Left lung (tissue), 10 donors: Measurements from ENCODE around the gene HYAL4. TPM values are rescaled to one million over a fixed set of nuclear protein-coding genes. Genes with fewer than 3 reads are reported as not detected.
"Not testable (repeated sequence)": the region's sequence is repeated elsewhere in the genome, so short reads cannot be mapped to it uniquely, and the experiment has no call there.

Experiments
- ATAC-seq: fragments of 200-7000 bp; cut with Tn5 transposase; one replicate; pipeline ENCODE4 v1.9.1; 2020; ENCODE audit warnings: moderate library complexity
- DNase-seq, 4 donors: peaks; one replicate each; pipeline ENCODE4 v3.0.0-alpha.2; 2013 to 2020
- H3K27ac ChIP-seq, 2 donors: fragments of 200-600 bp; sonication (generic) in 1 of 2; one replicate each; pipeline versions ENCODE4 v1.5.0 to v1.8.0; 2020 to 2021
- H3K27me3 ChIP-seq, 2 donors: fragments of 200-600 bp; sonication (generic) in 1 of 2; one replicate each; pipeline versions ENCODE4 v1.5.0 to v1.8.0; 2020 to 2021
- H3K36me3 ChIP-seq, 2 donors: fragments of 200-600 bp; sonication (generic) in 1 of 2; one replicate each; pipeline versions ENCODE4 v1.5.0 to v1.8.0; 2020 to 2021
- H3K4me1 ChIP-seq, 2 donors: fragments of 200-600 bp; one replicate each; pipeline ENCODE4 v1.8.0; 2021
- H3K4me3 ChIP-seq, 2 donors: fragments of 200-600 bp; sonication (generic) in 1 of 2; one replicate each; pipeline versions ENCODE4 v1.5.0 to v1.8.0; 2020 to 2021; ENCODE audit warnings: mild to moderate bottlenecking in 1 of 2
- H3K9me3 ChIP-seq, 2 donors: fragments of 200-600 bp; sonication (generic) in 1 of 2; one replicate each; pipeline versions ENCODE4 v1.5.0 to v1.8.0; 2020 to 2021
- intact Hi-C, 2 donors: fragments of 100-400 bp; cut with DNase I; formaldehyde crosslinking; loops; one replicate each; pipeline versions ENCODE4 v1.11.2 to v1.14.2; 2022
- polyA plus RNA-seq, 6 donors: library from polyadenylated mRNA; unstranded; fragments of 120-200 nt; gene quantifications; one replicate each; pipeline ENCODE4 v1.2.1, GENCODE V29; 2013; ENCODE audit not compliant: insufficient read length in 6 of 6
- total RNA-seq, 2 donors: library from RNA; stranded (reverse); fragmentation: NEBNext Ultra II Directional; extraction: Animal tissue kit (Norgen Biotek cat#: 25700); gene quantifications; one replicate each; pipeline ENCODE4 v1.2.1, GENCODE V29; 2021
- TF ChIP-seq, protein P1 (sequence below), 2 donors: fragments of 200-600 bp; sonication (generic) in 1 of 2; IDR thresholded peaks; one replicate each; pipeline versions ENCODE4 v1.5.0 to v1.8.0; 2021; ENCODE audit warnings: antibody characterized with exemption in 2 of 2
- donor health status: DM: no; HTN: yes; CAD: no.
- donor health status: DM: no; HTN: no; CAD: no.

HYAL4 gene
- total and polyA plus RNA-seq, 8 donors = 0.07 to 0.44 (median 0.09) TPM; not detected in 5

DNA sequence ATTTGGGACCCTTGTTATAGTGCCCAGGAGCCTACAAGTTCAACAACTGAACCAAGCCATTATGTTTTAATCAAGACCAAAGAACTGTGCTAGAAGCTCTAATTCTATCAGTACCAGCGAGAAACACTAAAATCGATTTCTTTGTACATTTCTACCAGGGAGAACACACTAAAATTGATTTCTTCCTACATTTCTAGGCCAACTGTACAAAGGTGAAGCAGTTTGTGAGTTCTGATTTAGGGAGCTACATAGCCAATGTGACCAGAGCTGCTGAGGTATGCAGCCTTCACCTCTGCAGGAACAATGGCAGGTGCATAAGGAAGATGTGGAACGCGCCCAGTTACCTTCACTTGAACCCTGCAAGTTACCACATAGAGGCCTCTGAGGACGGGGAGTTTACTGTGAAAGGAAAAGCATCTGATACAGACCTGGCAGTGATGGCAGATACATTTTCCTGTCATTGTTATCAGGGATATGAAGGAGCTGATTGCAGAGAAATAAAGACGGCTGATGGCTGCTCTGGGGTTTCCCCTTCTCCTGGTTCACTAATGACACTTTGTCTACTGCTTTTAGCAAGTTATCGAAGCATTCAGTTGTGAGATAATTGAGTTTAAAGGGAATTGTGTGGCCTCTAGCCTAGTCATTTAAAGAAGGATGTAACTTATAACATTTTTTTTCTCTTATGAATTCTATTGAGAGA is 31.7 kb downstream of the HYAL4 start:
- H3K36me3 ChIP-seq = no peaks in the 10 kb centered on the region
- ATAC-seq (no peak), DNase-seq (no peak)
- no peak overlapping the region for H3K4me3 ChIP-seq
- H3K9me3 ChIP-seq = no peaks in the 10 kb centered on the region
- no peaks in the 10 kb centered on the region for H3K4me1 ChIP-seq
- TF ChIP-seq, protein P1, sequence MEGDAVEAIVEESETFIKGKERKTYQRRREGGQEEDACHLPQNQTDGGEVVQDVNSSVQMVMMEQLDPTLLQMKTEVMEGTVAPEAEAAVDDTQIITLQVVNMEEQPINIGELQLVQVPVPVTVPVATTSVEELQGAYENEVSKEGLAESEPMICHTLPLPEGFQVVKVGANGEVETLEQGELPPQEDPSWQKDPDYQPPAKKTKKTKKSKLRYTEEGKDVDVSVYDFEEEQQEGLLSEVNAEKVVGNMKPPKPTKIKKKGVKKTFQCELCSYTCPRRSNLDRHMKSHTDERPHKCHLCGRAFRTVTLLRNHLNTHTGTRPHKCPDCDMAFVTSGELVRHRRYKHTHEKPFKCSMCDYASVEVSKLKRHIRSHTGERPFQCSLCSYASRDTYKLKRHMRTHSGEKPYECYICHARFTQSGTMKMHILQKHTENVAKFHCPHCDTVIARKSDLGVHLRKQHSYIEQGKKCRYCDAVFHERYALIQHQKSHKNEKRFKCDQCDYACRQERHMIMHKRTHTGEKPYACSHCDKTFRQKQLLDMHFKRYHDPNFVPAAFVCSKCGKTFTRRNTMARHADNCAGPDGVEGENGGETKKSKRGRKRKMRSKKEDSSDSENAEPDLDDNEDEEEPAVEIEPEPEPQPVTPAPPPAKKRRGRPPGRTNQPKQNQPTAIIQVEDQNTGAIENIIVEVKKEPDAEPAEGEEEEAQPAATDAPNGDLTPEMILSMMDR (IDR thresholded peaks at IDR 0.05) = no peak
- intact Hi-C loops = no loop called here
- H3K27me3 ChIP-seq = no peaks in the 10 kb centered on the region
- no peak overlapping the region for H3K27ac ChIP-seq

DNA sequence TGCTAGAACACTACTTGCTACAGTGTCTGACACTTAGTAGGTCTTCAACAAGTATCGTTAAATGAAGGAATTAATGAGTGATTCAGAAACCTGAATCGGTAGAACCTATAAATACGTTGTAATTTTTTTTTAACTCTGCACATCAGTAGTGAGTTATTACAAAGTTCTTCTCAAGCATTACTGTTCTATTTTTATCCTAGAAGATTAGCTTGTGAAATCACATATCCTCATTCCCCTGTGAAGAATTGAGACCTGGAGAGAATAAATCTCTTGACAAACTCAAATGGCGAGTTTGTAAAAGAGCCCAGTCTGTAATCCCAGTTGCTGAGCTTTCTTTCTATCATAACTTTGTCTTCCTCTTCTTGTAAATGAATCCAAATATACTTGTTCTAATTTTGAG is 34.7 kb downstream of the HYAL4 start:
- TF ChIP-seq, protein P1 (IDR thresholded peaks at IDR 0.05) = no peak
- Histone ChIP-seq H3K4me3 (no peak overlapping the region), H3K4me1 (no peaks in the 10 kb centered on the region), H3K27ac (no peak overlapping the region), H3K9me3 (no peaks in the 10 kb centered on the region), H3K36me3 (no peaks in the 10 kb centered on the region), H3K27me3 (no peaks in the 10 kb centered on the region)
- intact Hi-C loops = no loop called here
- no peak for ATAC-seq
- no peak for DNase-seq

DNA sequence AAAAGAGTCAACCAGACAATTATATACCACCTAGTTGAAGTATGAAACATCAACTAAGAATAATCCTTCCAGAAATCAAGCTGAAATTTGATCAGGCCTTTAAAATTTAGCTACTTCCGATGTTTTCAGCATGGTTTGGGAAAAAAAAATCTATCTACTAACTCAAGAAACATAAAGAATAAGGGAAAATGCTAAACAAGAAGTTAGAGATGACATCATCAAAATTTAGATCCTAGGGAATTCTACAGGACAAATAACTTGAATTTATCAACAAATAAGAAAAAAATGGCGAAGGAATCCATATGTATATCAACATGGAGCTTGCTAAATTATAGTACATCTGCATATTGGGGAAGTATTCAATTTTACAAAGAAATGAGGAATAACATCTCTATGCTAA is 36.3 kb downstream of the HYAL4 start:
- TF ChIP-seq, protein P1 (IDR thresholded peaks at IDR 0.05) = no peak
- no peak for ATAC-seq
- Histone ChIP-seq H3K4me1 (no peaks in the 10 kb centered on the region), H3K27me3 (no peaks in the 10 kb centered on the region), H3K36me3 (no peaks in the 10 kb centered on the region), H3K4me3 (no peak overlapping the region), H3K27ac (no peak overlapping the region), H3K9me3 (no peaks in the 10 kb centered on the region)
- intact Hi-C loops = no loop called here
- no peak for DNase-seq

DNA sequence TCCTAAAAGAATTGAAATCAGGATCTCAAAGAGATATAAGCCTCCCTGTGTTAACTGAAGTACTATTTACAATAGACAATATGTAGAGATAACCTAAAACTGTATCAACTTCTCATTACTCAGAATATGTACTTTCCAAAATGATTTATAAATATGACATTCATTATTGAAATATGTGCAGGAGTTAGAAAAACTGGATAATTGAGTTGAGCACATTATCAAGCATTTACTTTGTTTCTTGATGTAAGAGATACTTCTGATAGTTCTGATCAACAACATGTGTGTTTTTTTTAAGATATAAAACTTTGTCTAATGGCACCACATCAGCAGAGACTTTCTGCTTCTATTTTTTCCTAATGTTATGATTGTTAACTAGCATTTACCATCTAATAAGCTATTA is 38.2 kb downstream of the HYAL4 start:
- Histone ChIP-seq H3K27ac (no peak overlapping the region), H3K4me1 (no peaks in the 10 kb centered on the region), H3K36me3 (no peaks in the 10 kb centered on the region), H3K4me3 (no peak overlapping the region), H3K27me3 (no peaks in the 10 kb centered on the region), H3K9me3 (no peaks in the 10 kb centered on the region)
- no peak for ATAC-seq
- no peak for DNase-seq
- TF ChIP-seq, protein P1 (IDR thresholded peaks at IDR 0.05) = no peak
- intact Hi-C loops = no loop called here

DNA sequence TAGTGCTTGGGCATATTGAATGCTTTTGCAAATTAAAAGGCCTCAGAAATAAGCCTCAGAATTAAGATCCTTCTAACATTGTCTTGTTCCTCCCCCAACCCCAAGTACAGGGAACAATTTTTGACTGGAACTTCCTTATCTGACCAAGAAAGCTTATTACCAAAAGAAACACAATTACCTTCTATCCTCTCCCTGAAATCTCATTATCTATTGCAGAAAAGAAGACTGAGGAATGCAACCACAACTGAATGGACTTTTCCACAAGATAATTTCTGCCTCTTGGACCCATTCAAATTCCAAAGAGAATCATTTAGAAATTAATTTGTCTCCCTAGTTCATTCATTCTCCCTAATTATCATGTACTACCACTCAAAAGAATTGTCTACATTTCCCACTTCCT is 43.2 kb downstream of the HYAL4 start:
- TF ChIP-seq, protein P1 (IDR thresholded peaks at IDR 0.05) = no peak
- intact Hi-C loops = no loop called here
- peaks cover 0 to 22% of the 10 kb centered on the region in 2 donors for H3K9me3 ChIP-seq
- H3K4me1 ChIP-seq = no peaks in the 10 kb centered on the region
- H3K27ac ChIP-seq = no peak overlapping the region
- H3K36me3 ChIP-seq = no peaks in the 10 kb centered on the region
- DNase-seq = no peak
- H3K27me3 ChIP-seq = no peaks in the 10 kb centered on the region
- no peak for ATAC-seq
- H3K4me3 ChIP-seq = no peak overlapping the region

DNA sequence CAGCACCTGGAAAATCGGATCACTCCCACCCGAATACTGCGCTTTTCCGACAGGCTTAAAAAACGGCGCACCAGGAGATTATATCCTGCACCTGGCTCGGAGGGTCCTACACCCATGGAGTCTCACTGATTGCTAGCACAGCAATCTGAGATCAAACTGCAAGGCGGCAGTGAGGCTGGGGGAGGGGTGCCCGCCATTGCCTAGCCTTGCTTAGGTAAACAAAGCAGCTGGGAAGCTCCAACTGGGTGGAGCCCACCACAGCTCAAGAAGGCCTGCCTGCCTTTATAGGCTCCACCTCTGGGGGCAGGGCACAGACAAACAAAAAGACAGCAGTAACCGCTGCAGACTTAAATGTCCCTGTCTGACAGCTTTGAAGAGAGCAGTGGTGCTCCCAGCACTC is 49.8 kb downstream of the HYAL4 start:
- ATAC-seq, DNase-seq, H3K4me3 ChIP-seq, H3K4me1 ChIP-seq, H3K36me3 ChIP-seq, H3K27ac ChIP-seq, H3K27me3 ChIP-seq, intact Hi-C loops: not testable (repeated sequence)
- H3K9me3 ChIP-seq = peaks cover 0 to 25% of the 10 kb centered on the region in 2 donors
